Choroid plexus epithelial cell (primary cell): Measurements from ENCODE around the gene ANGPTL2.
"Not testable (repeated sequence)": the region's sequence is repeated elsewhere in the genome, so short reads cannot be mapped to it uniquely, and the experiment has no call there.

Source experiments
- DNase-seq: peaks from one replicate; pipeline ENCODE4 v3.0.0-alpha.2; 2010; ENCODE audit warnings: low read depth
- H3K4me3 ChIP-seq: 2 replicates; pipeline ENCODE4 v1.5.1; 2011; ENCODE audit warnings: low read depth, mild to moderate bottlenecking, control low read depth, low read length, moderate library complexity
- TF ChIP-seq, protein P1 (sequence below): conservative IDR thresholded peaks from 2 replicates; pipeline ENCODE4 v1.5.1; 2011; ENCODE audit warnings: low read depth, mild to moderate bottlenecking, control low read depth, inconsistent platforms, low read length, moderate library complexity

The ANGPTL2 gene, protein sequence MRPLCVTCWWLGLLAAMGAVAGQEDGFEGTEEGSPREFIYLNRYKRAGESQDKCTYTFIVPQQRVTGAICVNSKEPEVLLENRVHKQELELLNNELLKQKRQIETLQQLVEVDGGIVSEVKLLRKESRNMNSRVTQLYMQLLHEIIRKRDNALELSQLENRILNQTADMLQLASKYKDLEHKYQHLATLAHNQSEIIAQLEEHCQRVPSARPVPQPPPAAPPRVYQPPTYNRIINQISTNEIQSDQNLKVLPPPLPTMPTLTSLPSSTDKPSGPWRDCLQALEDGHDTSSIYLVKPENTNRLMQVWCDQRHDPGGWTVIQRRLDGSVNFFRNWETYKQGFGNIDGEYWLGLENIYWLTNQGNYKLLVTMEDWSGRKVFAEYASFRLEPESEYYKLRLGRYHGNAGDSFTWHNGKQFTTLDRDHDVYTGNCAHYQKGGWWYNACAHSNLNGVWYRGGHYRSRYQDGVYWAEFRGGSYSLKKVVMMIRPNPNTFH

DNA sequence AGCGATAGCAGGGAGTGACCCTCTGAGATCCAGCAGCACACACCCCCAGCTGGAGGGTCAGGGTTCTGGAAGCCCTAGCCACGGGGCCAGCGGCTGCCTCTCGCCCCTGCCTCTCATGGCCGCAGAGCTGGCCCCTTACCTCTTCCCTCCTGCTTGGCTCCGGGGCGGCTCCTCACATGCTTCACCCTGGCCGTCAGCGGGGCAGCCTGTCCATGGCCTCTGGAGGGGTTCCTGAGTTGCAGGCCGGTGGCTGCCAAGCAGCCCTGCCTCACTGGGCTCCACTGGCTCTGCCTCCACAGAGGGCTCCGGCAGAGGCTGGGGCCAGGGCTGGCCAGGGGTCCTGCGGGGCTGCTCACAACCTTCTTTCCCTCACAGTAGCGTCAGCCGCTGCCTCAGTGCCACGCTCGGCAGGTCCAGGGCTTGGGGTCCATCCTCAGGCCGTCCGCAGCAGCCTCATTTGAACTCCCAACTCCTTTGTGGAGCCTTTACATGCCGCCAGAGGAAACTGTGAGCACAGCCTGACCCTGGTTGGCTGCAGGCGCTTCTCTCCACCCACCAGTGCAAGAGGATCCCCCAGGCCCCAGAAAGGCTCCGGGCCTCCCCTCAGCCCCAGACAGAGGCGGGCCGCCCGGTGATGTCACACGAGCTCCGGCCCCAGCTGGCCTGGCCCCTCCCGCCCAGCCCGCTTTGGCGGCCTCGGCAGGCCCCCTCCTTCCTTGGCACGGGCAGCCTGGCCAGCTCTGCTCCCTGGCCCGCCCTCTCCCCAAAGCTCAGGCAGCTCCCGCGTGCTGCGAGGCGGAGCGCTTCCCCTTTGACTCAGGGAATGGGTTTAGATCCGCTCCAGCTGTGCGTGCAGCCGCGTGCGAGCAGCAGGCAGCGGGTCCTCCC, at the start of gene ANGPTL2:
Gene ANGPTL2 (minus strand): TSS at position 460 of the 888 bp plus-strand sequence. CDS start 13,904 bp downstream, outside the sequence.
- peak; percentile 87 for DNase-seq
- TF ChIP-seq, protein P1, sequence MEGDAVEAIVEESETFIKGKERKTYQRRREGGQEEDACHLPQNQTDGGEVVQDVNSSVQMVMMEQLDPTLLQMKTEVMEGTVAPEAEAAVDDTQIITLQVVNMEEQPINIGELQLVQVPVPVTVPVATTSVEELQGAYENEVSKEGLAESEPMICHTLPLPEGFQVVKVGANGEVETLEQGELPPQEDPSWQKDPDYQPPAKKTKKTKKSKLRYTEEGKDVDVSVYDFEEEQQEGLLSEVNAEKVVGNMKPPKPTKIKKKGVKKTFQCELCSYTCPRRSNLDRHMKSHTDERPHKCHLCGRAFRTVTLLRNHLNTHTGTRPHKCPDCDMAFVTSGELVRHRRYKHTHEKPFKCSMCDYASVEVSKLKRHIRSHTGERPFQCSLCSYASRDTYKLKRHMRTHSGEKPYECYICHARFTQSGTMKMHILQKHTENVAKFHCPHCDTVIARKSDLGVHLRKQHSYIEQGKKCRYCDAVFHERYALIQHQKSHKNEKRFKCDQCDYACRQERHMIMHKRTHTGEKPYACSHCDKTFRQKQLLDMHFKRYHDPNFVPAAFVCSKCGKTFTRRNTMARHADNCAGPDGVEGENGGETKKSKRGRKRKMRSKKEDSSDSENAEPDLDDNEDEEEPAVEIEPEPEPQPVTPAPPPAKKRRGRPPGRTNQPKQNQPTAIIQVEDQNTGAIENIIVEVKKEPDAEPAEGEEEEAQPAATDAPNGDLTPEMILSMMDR = no peak
- H3K4me3 ChIP-seq = peak within 1 kb of the TSS; percentile 58

DNA sequence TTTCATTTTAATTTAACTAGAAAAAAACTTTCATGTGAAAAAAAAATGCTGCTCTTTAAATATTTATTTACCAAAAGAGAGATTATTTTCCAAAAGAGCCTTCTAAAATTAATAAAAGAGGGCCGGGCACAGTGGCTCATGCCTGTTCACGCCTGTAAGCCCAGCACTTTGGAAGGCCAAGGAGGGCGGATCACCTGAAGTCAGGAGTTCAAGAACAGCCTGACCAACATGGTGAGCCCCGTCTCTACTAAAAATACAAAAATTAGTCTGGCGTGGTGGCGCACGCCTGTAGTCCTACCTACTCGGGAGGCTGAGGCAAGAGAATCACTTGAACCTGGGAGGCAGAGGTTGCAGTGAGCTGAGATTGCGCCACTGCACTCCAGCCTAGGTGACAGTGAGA, 48.9 kb upstream of the ANGPTL2 start:
- not testable (repeated sequence) for H3K4me3 ChIP-seq

DNA sequence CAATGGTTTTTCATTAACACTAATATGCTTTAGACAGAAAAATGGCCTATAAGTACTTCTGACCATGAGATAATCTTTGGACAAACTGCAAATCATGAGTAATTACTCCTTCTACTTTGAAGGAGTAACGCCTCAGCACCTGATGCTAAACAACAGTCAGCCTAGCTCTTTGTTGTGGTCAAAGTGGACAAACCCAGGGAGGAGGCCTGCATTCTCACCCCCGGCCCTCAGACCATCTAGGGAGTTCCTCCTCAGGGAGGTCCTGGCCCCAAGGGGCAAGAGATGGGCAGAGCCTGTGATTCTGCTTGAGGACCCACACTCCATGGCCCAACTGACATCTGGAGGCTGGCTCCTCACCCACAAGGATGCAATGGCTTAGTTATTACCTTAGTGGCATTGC, 48.2 kb upstream of the ANGPTL2 start:
- no peak for DNase-seq
- no peak overlapping the region for H3K4me3 ChIP-seq
- TF ChIP-seq, protein P1 = no peak

More for the DNA sequence above, 48.9 kb upstream of the ANGPTL2 start:
- DNase-seq = not testable (repeated sequence)

DNA sequence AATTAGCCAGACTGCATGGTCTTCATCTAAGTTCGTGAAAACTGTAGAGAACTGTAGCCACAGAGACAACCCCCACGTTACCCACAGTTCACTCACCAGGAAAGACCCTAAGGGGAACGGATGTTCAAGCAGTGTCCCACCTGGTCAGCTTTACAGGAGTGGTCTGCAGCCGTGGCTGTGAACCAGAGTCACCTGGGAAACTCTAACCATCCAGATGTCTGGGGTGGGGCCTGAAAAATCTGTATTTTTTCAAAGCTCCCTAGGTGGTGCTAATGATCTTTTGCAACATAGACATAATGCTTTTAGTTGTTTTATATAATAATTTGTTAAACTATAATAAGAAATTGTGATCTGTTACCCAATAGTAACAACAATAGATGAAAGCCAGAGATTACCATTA, 47.7 kb upstream of the ANGPTL2 start:
- H3K4me3 ChIP-seq = no peak overlapping the region
- no peak for DNase-seq
- TF ChIP-seq, protein P1 = no peak

DNA sequence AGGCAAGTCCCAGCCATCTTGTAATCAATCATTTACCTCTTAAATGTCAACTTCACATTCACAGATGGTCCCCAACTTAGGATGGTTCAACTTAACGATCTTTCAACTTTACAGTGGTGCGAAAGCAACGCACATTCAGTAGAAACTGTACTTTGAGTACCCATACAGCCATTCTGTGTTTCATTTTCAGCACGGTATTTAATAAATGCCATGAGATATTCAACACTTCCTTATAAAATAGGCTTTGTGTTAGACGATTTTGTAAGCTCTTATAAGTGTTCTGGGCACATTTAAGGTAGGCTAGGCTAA, 47.1 kb upstream of the ANGPTL2 start:
- H3K4me3 ChIP-seq = no peak overlapping the region
- TF ChIP-seq, protein P1 = no peak
- DNase-seq = no peak

DNA sequence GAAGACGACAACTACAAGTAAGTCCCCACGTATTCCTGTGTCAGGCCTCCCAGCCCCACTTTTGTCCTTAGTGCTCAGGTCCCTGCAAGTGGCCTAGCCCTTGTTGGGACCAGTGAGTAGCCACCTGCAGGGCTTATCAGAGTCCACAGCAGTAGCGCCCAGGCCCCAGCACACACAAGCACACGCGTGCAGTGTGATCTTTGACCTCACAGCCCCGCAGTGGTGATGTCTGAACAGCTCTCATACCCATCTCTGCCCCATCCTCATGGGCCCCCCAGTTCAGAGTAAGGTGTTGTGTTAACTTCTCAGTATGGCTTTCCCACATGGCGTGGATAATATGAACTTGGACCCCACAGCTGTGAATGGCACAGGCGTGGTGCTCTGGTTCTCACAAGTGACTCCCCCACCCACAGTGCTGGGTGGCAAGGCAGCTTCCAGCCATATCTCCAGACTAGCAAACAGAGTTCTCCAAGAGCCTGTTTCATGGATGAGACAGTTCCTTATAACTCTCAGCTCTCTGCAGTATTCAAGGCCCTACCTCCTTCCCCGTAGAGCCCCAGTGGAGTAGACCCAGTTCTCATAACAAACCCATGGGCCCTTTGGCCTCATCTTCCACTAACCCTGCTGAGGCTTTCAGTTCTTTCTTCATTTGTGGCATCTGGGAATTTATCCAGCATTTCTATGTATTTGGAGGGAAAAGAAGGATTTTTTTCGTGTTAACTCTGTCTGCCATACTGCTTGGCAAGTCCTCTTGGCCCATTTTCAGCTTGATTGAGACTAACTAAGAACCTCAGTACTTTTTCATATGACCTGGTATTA, 46.5 kb upstream of the ANGPTL2 start:
- TF ChIP-seq, protein P1 = no peak
- DNase-seq = peak; percentile 70
- H3K4me3 ChIP-seq = no peak overlapping the region
